Nephron (organoid): ENCODE measurements around the gene CNTN4.

ENCODE experiments used
- H3K27ac Mint-ChIP-seq, 3 experiments: 2 replicates each; pipeline ENCODE4 v1.8.0; 2020; ENCODE audit warnings: mixed read lengths in 3 of 3, mild to moderate bottlenecking in 2 of 3, moderate library complexity in 1 of 3
- H3K27me3 Mint-ChIP-seq: 2 replicates; pipeline ENCODE4 v1.8.0; 2021; ENCODE audit warnings: low read depth, mild to moderate bottlenecking, moderate library complexity, mixed read lengths
- H3K36me3 Mint-ChIP-seq: 2 replicates; pipeline ENCODE4 v1.8.0; 2020; ENCODE audit warnings: low read depth, mixed read lengths
- H3K4me1 Mint-ChIP-seq: 2 replicates; pipeline ENCODE4 v1.8.0; 2020; ENCODE audit warnings: mixed read lengths
- H3K4me3 Mint-ChIP-seq, 3 experiments: 2 replicates each; pipeline ENCODE4 v1.8.0; 2020; ENCODE audit warnings: mild to moderate bottlenecking in 3 of 3, mixed read lengths in 3 of 3, moderate library complexity in 2 of 3
- H3K9me3 Mint-ChIP-seq: 2 replicates; pipeline ENCODE4 v1.8.0; 2020; ENCODE audit warnings: mixed read lengths
- CTCF ChIP-seq, 3 experiments: fragments of 200-600 bp; sonication (generic); IDR thresholded peaks; one replicate each; pipeline ENCODE4 v1.5.0; 2021; ENCODE audit warnings: antibody characterized with exemption in 3 of 3; ENCODE audit not compliant: unreplicated experiment in 3 of 3

The CNTN4 gene

GRCh38 chr3:2680236-2680635, 581.6 kb downstream of the CNTN4 start:
- no peak for TF ChIP-seq CTCF (IDR thresholded peaks at IDR 0.05; ENCODE audit: unreplicated experiment in 3 of 3)
- Mint-ChIP-seq H3K27ac (no peak overlapping the region), H3K4me1 (no peaks in the 10 kb centered on the region), H3K9me3 (no peaks in the 10 kb centered on the region), H3K27me3 (no peaks in the 10 kb centered on the region), H3K36me3 (no peaks in the 10 kb centered on the region), H3K4me3 (no peak overlapping the region)

- Mint-ChIP-seq H3K4me3 (no peak overlapping the region), H3K4me1 (no peaks in the 10 kb centered on the region)
- TF ChIP-seq CTCF (IDR thresholded peaks at IDR 0.05; ENCODE audit: unreplicated experiment in 3 of 3) = no peak
Observed at GRCh38 chr3:2684046-2684445, 585.4 kb downstream of the CNTN4 start.

GRCh38 chr3:2686816-2687502, 588.3 kb downstream of the CNTN4 start:
- Mint-ChIP-seq H3K9me3 (no peaks in the 10 kb centered on the region), H3K27ac (no peak overlapping the region), H3K4me3 (no peak overlapping the region), H3K36me3 (no peaks in the 10 kb centered on the region), H3K27me3 (no peaks in the 10 kb centered on the region), H3K4me1 (no peaks in the 10 kb centered on the region)
- no peak for TF ChIP-seq CTCF (IDR thresholded peaks at IDR 0.05; ENCODE audit: unreplicated experiment in 3 of 3)

More at GRCh38 chr3:2684046-2684445, 585.4 kb downstream of the CNTN4 start:
- Mint-ChIP-seq H3K27me3 (no peaks in the 10 kb centered on the region), H3K36me3 (no peaks in the 10 kb centered on the region), H3K27ac (no peak overlapping the region), H3K9me3 (no peaks in the 10 kb centered on the region)

GRCh38 chr3:2697589-2697988, 598.9 kb downstream of the CNTN4 start:
- H3K27ac Mint-ChIP-seq = no peak overlapping the region
- TF ChIP-seq CTCF (IDR thresholded peaks at IDR 0.05; ENCODE audit: unreplicated experiment in 3 of 3) = no peak
- no peaks in the 10 kb centered on the region for H3K36me3 Mint-ChIP-seq
- H3K4me3 Mint-ChIP-seq = no peak overlapping the region
- no peaks in the 10 kb centered on the region for H3K4me1 Mint-ChIP-seq
- H3K27me3 Mint-ChIP-seq = no peaks in the 10 kb centered on the region
- no peaks in the 10 kb centered on the region for H3K9me3 Mint-ChIP-seq

GRCh38 chr3:2701471-2701870, 602.8 kb downstream of the CNTN4 start:
- Mint-ChIP-seq H3K9me3 (no peaks in the 10 kb centered on the region), H3K27me3 (no peaks in the 10 kb centered on the region), H3K27ac (no peak overlapping the region), H3K4me1 (no peaks in the 10 kb centered on the region), H3K36me3 (no peaks in the 10 kb centered on the region), H3K4me3 (no peak overlapping the region)
- no peak for TF ChIP-seq CTCF (IDR thresholded peaks at IDR 0.05; ENCODE audit: unreplicated experiment in 3 of 3)

- Mint-ChIP-seq H3K4me1 (no peaks in the 10 kb centered on the region), H3K27me3 (no peaks in the 10 kb centered on the region), H3K36me3 (no peaks in the 10 kb centered on the region), H3K27ac (no peak overlapping the region), H3K4me3 (no peak overlapping the region), H3K9me3 (no peaks in the 10 kb centered on the region)
- TF ChIP-seq CTCF (IDR thresholded peaks at IDR 0.05; ENCODE audit: unreplicated experiment in 3 of 3) = no peak
Observed at GRCh38 chr3:2706144-2706835, 607.6 kb downstream of the CNTN4 start.
